TTC549 (cell line): ENCODE measurements around the gene TLR6.
"Not testable (repeated sequence)": the region's sequence is repeated elsewhere in the genome, so short reads cannot be mapped to it uniquely, and the experiment has no call there.

Source experiments
- FAIRE-seq: peaks from 2 replicates; lab custom pipeline; 2012; peaks lifted over from hg19 to GRCh38; lab: Jason Lieb, UNC

TLR6 gene

GRCh38 chr4:38785041-38785790 lies 71.4 kb downstream of the TLR6 start:
- no peak for FAIRE-seq

GRCh38 chr4:38784141-38784540 lies 72.5 kb downstream of the TLR6 start:
- FAIRE-seq = no peak

DNA sequence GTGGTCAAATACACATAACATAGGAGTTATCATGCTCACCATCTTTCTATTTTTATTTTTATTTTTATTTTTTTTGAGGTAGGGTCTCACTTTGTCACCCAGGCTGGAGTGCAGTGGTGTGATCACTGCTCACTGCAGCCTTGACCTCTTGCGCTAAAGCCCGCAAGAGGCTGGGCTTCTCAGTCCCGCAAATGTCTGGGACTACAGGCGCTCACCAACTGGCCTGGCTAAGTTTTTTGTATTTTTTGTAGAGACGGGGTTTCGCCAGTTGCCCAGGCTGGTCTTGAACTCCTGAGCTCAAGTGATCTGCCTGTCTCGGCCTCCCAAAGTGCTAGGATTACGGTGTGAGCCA lies 73.5 kb downstream of the TLR6 start:
- no peak for FAIRE-seq

- peak; percentile 41 for FAIRE-seq
Observed at GRCh38 chr4:38782452-38783108, 74.0 kb downstream of the TLR6 start, which contains the start of gene TLR10. Gene TLR10, minus strand, starts transcription at chr4:38782990. Its CDS starts 7,400 bp downstream, at chr4:38775590.

- FAIRE-seq = no peak
Observed at GRCh38 chr4:38781854-38782261, 74.8 kb downstream of the TLR6 start.

- FAIRE-seq = no peak
Observed at GRCh38 chr4:38780833-38781484, 75.7 kb downstream of the TLR6 start.

DNA sequence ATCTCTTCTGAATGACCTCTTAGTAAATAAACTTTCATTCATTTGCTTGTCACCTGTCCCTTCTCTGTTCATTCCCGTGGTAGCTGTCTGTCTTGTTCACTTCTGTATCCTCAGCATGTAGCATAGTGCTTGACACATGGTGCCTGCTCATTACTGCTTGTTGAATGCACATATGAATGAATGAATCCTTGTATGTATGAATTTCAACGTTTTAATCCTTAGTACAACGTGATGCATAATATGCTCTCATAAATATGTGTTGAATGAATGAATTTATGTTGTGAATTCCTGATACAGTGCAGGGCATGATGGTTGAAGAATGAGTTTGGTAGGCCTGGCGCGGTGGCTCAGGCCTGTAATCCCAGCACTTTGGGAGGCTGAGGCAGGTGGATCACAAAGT lies 76.8 kb downstream of the TLR6 start:
- FAIRE-seq = no peak

- FAIRE-seq = not testable (repeated sequence)
Observed at GRCh38 chr4:38777925-38778324, 78.7 kb downstream of the TLR6 start.

GRCh38 chr4:38775326-38775725 lies 81.3 kb downstream of the TLR6 start:
- FAIRE-seq = no peak

- FAIRE-seq = no peak
Observed at GRCh38 chr4:38774181-38774955, 82.2 kb downstream of the TLR6 start.
